ENCODE data around the gene OXT. TPM values are rescaled to one million over a fixed set of nuclear protein-coding genes. Genes with fewer than 3 reads are reported as not detected.

The OXT gene
- total RNA-seq, 1 experiment from 2014 or later = not detected

DNA sequence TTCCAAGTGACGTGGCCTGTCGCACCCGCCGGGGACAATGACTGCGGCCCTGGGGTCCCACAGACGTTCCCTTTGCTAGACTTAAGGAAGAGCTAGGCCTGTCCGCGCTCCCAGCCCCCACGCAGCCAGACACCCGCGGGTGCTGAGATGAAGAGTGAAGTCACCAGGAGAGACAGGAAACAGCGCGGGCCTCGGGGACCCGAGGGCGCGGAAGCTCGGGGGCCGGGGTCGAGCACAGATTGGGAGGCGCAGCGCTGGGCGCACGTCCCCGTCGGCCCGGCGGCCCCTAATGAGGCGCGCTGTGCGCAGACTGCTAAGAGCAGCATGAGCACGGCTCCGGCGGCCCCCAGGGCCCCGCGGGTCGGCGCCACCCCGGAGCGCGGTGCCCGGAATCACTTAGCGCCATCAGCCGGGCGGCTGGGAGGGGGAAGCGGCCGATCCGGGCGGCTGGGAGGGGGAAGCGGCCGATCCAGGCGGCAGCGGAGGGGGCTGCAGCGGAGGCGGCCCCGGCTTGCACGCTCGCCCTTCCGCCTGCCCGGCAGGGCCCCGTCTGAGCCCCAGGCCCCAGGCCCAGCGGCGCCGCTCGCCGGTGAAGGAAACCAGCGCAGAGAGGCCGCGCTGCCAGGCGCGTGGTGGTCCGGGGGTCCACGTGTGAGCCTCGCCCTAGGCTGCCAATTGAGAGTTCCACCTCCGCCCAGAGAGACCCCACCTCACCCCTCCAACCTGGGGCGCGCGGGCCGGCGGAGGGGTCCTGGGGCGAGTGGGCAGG lies 21.4 kb downstream of the OXT start:
- H3K4me2 ChIP-seq (ENCODE audit: insufficient read depth, insufficient read length, low read length) = peak overlapping the region; percentile 44
- no peaks in the 10 kb centered on the region for H3K4me1 ChIP-seq (ENCODE audit: insufficient read depth, low read length)
- no peak overlapping the region for H3K23ac ChIP-seq (ENCODE audit: insufficient read length, low read depth, low read length)
- H3K79me2 ChIP-seq (ENCODE audit: insufficient read depth, low read length) = no peaks in the 10 kb centered on the region
- H2BK5ac ChIP-seq (ENCODE audit: insufficient read length, low read length) = no peak overlapping the region
- H2BK12ac ChIP-seq (ENCODE audit: insufficient read length, low read depth, low read length) = no peak overlapping the region
- no peak overlapping the region for H2AFZ ChIP-seq (ENCODE audit: low read length)
- H3K27me3 ChIP-seq (ENCODE audit: insufficient read depth, low read length) = no peaks in the 10 kb centered on the region
- peaks cover 11% of the 10 kb centered on the region for H3K23me2 ChIP-seq (ENCODE audit: insufficient read length, low read depth, low read length, poor library complexity, severe bottlenecking)
- peak overlapping the region; percentile 57 for H3K18ac ChIP-seq (ENCODE audit: insufficient read length, low read depth, low read length)
- H3K9ac ChIP-seq (ENCODE audit: extremely low read depth, insufficient read length, low read length) = no peak overlapping the region
- Mint-ChIP-seq H3K4me3 (peak overlapping the region; percentile 61 to 69; a peak in 3 of 5 replicates), H3K4me1 (peaks cover 0 to 9% of the 10 kb centered on the region in 2 experiments; a peak in 2 of 4 replicates), H3K36me3 (ENCODE audit: insufficient read depth in 1 of 3, low read depth in 3 of 3) (no peaks in the 10 kb centered on the region), H3K27ac (peak overlapping the region in 1 of 3 experiments; percentile 90; a peak in 1 of 7 replicates), H3K9me3 (no peaks in the 10 kb centered on the region), H3K27me3 (ENCODE audit: low read depth) (peaks cover 23% of the 10 kb centered on the region)
- DNase-seq = peak; percentile 52
- H3K4ac ChIP-seq (ENCODE audit: low read depth, low read length) = no peak overlapping the region
- peak overlapping the region; percentile 83; the same call in 1 of the 2 replicates for H3K14ac ChIP-seq (ENCODE audit: insufficient read depth, low read length)
- no peaks in the 10 kb centered on the region for H4K20me1 ChIP-seq (ENCODE audit: control insufficient read depth, insufficient read depth, insufficient read length)
- no peaks in the 10 kb centered on the region for H3K9me3 ChIP-seq (ENCODE audit: control insufficient read depth, low read depth, low read length)
- no peak overlapping the region for H4K5ac ChIP-seq (ENCODE audit: insufficient read length, low read depth, low read length)
- no peak overlapping the region; the same call in 1 of the 2 replicates for H2BK15ac ChIP-seq (ENCODE audit: low read depth, low read length)
- no peak overlapping the region for H3T11ph ChIP-seq (ENCODE audit: low read length)
- TF ChIP-seq, protein P1, sequence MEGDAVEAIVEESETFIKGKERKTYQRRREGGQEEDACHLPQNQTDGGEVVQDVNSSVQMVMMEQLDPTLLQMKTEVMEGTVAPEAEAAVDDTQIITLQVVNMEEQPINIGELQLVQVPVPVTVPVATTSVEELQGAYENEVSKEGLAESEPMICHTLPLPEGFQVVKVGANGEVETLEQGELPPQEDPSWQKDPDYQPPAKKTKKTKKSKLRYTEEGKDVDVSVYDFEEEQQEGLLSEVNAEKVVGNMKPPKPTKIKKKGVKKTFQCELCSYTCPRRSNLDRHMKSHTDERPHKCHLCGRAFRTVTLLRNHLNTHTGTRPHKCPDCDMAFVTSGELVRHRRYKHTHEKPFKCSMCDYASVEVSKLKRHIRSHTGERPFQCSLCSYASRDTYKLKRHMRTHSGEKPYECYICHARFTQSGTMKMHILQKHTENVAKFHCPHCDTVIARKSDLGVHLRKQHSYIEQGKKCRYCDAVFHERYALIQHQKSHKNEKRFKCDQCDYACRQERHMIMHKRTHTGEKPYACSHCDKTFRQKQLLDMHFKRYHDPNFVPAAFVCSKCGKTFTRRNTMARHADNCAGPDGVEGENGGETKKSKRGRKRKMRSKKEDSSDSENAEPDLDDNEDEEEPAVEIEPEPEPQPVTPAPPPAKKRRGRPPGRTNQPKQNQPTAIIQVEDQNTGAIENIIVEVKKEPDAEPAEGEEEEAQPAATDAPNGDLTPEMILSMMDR (conservative IDR thresholded peaks at IDR 0.05) = no peak
- H4K91ac ChIP-seq (ENCODE audit: insufficient read length, low read depth, low read length) = no peak overlapping the region
- H2AK5ac ChIP-seq (ENCODE audit: insufficient read length, low read length) = no peak overlapping the region
- H2BK120ac ChIP-seq (ENCODE audit: low read depth, low read length, poor library complexity, severe bottlenecking) = no peak overlapping the region
- WGBS (ENCODE audit: extremely low coverage, insufficient read length, low lambda C conversion rate) = no CpG with 5 or more reads among the region's 81 CpGs
- no peak overlapping the region for H2BK20ac ChIP-seq (ENCODE audit: low read depth, low read length, poor library complexity, severe bottlenecking)
- H4K8ac ChIP-seq (replicated peaks; ENCODE audit: insufficient read length, low read depth, low read length) = no peak overlapping the region
- H3K27ac ChIP-seq (ENCODE audit: insufficient read length, low read depth, low read length) = no peak overlapping the region
- no peaks in the 10 kb centered on the region for H3K79me1 ChIP-seq (ENCODE audit: insufficient read depth, low read depth, low read length, poor library complexity, severe bottlenecking)
- H3K56ac ChIP-seq (ENCODE audit: insufficient read length, low read depth, low read length) = no peak overlapping the region
